ENCODE data around the gene UTF1.

DNA sequence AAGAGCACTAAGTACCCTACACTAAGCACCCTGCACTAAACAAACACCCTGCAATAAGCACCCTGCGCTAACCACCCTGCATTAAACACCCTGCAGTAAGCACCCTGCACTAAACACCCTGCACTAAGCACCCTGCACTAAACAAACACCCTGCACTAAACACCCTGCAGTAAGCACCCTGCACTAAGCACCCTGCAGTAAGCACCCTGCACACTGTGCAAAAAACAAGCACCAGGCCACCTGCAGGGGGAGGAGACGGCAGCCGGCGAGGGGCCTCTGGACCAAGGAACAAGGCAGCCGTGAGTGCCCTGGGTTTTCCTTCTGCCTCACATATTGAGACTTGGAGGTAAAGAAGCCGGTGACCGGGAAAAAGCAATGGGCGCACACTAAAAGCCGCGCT, 39.8 kb upstream of the UTF1 start:
- TF ChIP-seq, protein P1, sequence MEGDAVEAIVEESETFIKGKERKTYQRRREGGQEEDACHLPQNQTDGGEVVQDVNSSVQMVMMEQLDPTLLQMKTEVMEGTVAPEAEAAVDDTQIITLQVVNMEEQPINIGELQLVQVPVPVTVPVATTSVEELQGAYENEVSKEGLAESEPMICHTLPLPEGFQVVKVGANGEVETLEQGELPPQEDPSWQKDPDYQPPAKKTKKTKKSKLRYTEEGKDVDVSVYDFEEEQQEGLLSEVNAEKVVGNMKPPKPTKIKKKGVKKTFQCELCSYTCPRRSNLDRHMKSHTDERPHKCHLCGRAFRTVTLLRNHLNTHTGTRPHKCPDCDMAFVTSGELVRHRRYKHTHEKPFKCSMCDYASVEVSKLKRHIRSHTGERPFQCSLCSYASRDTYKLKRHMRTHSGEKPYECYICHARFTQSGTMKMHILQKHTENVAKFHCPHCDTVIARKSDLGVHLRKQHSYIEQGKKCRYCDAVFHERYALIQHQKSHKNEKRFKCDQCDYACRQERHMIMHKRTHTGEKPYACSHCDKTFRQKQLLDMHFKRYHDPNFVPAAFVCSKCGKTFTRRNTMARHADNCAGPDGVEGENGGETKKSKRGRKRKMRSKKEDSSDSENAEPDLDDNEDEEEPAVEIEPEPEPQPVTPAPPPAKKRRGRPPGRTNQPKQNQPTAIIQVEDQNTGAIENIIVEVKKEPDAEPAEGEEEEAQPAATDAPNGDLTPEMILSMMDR (IDR thresholded peaks at IDR 0.05) = no peak
- TF ChIP-seq POLR2A (IDR thresholded peaks at IDR 0.05) = no peak
